ENCODE data around the gene PSG5.
"Not testable (repeated sequence)": the region's sequence is repeated elsewhere in the genome, so short reads cannot be mapped to it uniquely, and the experiment has no call there.

PSG5 gene

DNA sequence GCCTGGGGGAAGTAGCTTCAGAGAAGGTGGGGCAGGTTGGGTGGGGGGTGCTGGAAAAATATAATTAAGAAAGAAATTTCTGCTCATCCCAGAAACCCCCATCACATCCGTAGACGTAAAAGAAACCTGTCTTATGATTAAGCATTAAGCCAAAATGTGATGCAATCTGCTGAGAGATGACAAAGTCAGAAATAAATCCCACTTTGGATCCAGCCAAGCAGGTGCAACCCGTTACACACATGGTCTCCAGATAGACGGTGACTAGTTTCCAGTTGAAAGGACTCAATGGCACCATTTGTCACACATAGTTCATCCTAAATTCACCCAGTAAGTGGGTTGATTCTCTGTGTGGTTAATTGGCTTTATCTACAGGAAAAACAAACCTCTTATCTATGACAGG lies 34.1 kb downstream of the PSG5 start:
- Histone ChIP-seq H3K36me3 (no peaks in the 10 kb centered on the region), H3K4me2 (no peak overlapping the region), H3K9ac (no peak overlapping the region), H3K27ac (no peak overlapping the region), H3K27me3 (no peaks in the 10 kb centered on the region), H3K4me3 (no peak overlapping the region), H3K9me3 (peaks cover 9% of the 10 kb centered on the region; the same call in 1 of the 2 replicates), H3K4me1 (peaks cover 17% of the 10 kb centered on the region; the same call in 1 of the 2 replicates), H4K20me1 (no peaks in the 10 kb centered on the region)
- no peak for TF ChIP-seq Cebpa-rat (IDR thresholded peaks at IDR 0.05)

- not testable (repeated sequence) for H3K4me3 ChIP-seq, H3K27me3 ChIP-seq, H3K9ac ChIP-seq
Measured at GRCh38 chr19:43149788-43150187, 36.5 kb downstream of the PSG5 start.

DNA sequence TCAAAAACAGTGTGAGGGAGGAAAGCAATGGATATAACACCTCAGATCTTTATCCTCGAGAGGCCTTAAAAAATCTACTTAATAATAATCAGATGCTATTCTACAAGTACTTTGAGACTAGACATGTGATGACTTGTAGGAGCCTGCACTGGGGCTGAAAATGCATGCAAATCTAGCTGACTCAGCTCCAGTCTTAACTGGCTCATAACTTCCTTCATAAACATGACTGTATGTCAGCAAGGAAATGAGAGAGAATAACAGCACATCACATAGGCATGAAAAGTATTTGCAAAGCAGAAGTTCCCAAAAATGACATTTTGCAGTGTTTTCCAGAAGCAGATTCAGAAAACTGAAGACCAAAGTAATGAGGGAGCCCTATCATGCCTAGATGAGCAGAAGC lies 38.1 kb downstream of the PSG5 start:
- Histone ChIP-seq H3K4me3 (no peak overlapping the region), H3K9ac (no peak overlapping the region), H3K4me2 (no peak overlapping the region), H4K20me1 (no peaks in the 10 kb centered on the region), H3K9me3 (no peaks in the 10 kb centered on the region), H3K27me3 (no peaks in the 10 kb centered on the region), H3K4me1 (peaks cover 5% of the 10 kb centered on the region; the same call in 1 of the 2 replicates), H3K36me3 (no peaks in the 10 kb centered on the region), H3K27ac (no peak overlapping the region)
- TF ChIP-seq Cebpa-rat (IDR thresholded peaks at IDR 0.05), result no peak

More at GRCh38 chr19:43149788-43150187, 36.5 kb downstream of the PSG5 start:
- peaks cover 17% of the 10 kb centered on the region; the same call in 1 of the 2 replicates for H3K4me1 ChIP-seq
- H3K36me3 ChIP-seq, H3K27ac ChIP-seq, H3K9me3 ChIP-seq, H4K20me1 ChIP-seq, H3K4me2 ChIP-seq: not testable (repeated sequence)

GRCh38 chr19:43141763-43142162 lies 44.6 kb downstream of the PSG5 start:
- not testable (repeated sequence) for H3K9me3 ChIP-seq, H3K27ac ChIP-seq, H4K20me1 ChIP-seq, H3K4me1 ChIP-seq, H3K9ac ChIP-seq, H3K4me3 ChIP-seq, H3K36me3 ChIP-seq, H3K4me2 ChIP-seq, H3K27me3 ChIP-seq

DNA sequence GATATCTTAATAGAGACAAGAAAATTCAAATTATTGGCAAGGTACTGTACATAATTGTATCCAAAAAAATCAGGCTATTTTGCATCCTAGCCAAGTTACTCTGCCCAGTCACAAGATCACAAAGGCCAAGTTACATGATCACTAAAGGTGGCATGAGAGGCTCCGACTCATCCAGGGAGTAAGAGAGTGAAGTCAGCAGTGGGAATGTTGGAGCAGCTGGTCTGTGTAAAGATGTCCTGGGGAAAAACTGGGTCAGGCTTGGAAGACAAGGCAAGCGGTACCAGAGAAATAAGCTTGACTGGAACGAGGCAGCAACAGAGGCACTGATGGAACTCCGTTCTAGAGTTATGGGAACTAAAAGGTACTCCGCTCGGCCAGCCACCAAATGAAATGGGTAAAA lies 53.6 kb downstream of the PSG5 start:
- no peak overlapping the region for H3K27ac ChIP-seq
- no peaks in the 10 kb centered on the region for H4K20me1 ChIP-seq
- no peak overlapping the region for H3K4me2 ChIP-seq
- TF ChIP-seq Cebpa-rat (IDR thresholded peaks at IDR 0.05), result no peak
- H3K36me3 ChIP-seq, result no peaks in the 10 kb centered on the region
- H3K4me3 ChIP-seq, result no peak overlapping the region
- no peaks in the 10 kb centered on the region for H3K27me3 ChIP-seq
- H3K4me1 ChIP-seq, result no peaks in the 10 kb centered on the region
- H3K9ac ChIP-seq, result no peak overlapping the region
- no peaks in the 10 kb centered on the region for H3K9me3 ChIP-seq

DNA sequence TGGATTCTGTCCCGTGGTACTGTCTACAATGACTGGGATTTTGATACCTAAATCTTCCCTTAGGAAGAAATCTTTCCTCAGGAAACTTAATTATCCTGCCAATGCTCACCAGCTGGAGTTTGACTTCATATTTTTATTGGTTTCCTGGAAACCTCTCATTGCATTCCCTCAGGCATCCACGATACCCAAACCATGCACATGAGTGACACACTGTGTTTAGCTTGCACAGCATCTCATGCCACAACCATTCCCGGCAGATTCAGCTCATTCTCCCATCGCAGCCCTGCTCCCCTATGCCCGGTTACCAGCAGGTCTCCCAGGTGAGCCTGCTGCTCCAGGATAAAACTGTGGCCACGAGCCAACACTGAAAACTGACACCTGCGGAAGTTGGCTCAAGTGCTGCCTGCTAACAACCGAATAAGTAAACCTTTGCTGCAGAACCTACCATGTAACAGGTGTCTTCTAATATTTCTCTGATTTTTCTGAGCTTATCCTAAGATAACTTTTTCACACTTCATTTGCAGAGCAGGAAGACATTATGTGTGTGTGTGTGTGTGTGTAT lies 55.0 kb downstream of the PSG5 start:
- H3K4me3 ChIP-seq, H4K20me1 ChIP-seq, H3K9me3 ChIP-seq, H3K27ac ChIP-seq, H3K27me3 ChIP-seq, H3K4me1 ChIP-seq, H3K9ac ChIP-seq, H3K4me2 ChIP-seq, H3K36me3 ChIP-seq: not testable (repeated sequence)

DNA sequence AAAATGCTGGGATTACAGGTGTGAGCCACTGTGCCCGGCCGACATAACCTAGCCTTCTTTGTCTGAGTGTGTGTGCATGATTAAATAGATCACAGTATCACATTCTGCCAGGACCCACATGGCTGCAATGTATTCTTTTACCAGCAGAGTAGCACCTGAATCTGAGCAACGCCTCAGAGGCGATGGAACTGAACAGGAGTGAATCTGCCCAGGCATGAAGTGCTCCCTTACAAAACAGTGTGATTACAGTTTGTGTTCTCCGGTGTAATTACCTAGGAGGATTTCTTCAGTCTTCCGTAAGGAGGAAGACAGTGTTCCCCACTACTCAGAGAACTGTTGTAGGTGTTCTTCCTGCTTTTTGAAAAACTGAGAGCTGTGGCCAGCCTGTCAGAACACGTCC lies 57.1 kb downstream of the PSG5 start:
- H3K4me2 ChIP-seq, H3K27ac ChIP-seq, H4K20me1 ChIP-seq, H3K4me1 ChIP-seq, H3K9me3 ChIP-seq, H3K4me3 ChIP-seq, H3K27me3 ChIP-seq, H3K9ac ChIP-seq, H3K36me3 ChIP-seq: not testable (repeated sequence)

- not testable (repeated sequence) for H3K4me2 ChIP-seq, H3K9me3 ChIP-seq, H3K36me3 ChIP-seq, H3K4me3 ChIP-seq, H3K4me1 ChIP-seq, H3K9ac ChIP-seq, H3K27ac ChIP-seq, H3K27me3 ChIP-seq, H4K20me1 ChIP-seq
Measured at GRCh38 chr19:43127336-43127735, 59.0 kb downstream of the PSG5 start.

DNA sequence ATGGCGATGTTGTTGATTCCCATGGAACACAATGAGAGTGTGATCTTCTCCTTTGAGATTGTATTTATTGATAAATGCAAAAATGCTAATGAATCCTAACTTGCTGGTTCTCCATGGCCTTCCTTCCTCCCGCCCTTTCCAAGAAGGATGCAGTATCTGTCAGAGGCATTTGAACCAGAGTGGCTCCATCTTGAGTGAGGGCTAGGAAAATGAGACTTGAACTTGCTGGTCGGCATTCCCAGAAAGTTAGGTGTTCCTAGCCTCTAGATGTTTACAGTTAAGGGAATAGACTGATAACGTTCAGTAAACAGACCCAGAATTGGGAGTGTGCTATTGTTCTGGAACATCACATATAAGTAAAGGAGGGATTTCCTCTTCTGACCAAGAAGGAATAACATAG lies 59.6 kb downstream of the PSG5 start:
- Histone ChIP-seq H3K4me2 (no peak overlapping the region), H3K27me3 (no peaks in the 10 kb centered on the region), H3K4me1 (no peaks in the 10 kb centered on the region), H3K36me3 (no peaks in the 10 kb centered on the region), H3K9ac (no peak overlapping the region), H3K4me3 (no peak overlapping the region), H4K20me1 (no peaks in the 10 kb centered on the region), H3K9me3 (no peaks in the 10 kb centered on the region), H3K27ac (no peak overlapping the region)
- TF ChIP-seq Cebpa-rat (IDR thresholded peaks at IDR 0.05), result no peak

GRCh38 chr19:43124360-43124759 lies 62.0 kb downstream of the PSG5 start:
- no peak for TF ChIP-seq Cebpa-rat (IDR thresholded peaks at IDR 0.05)
- no peaks in the 10 kb centered on the region for H3K27me3 ChIP-seq
- H3K4me3 ChIP-seq, result no peak overlapping the region
- no peak overlapping the region for H3K4me2 ChIP-seq
- H3K36me3 ChIP-seq, result no peaks in the 10 kb centered on the region
- no peaks in the 10 kb centered on the region for H3K9me3 ChIP-seq
- no peaks in the 10 kb centered on the region for H3K4me1 ChIP-seq
- H4K20me1 ChIP-seq, result no peaks in the 10 kb centered on the region
- no peak overlapping the region for H3K27ac ChIP-seq
- H3K9ac ChIP-seq, result no peak overlapping the region

DNA sequence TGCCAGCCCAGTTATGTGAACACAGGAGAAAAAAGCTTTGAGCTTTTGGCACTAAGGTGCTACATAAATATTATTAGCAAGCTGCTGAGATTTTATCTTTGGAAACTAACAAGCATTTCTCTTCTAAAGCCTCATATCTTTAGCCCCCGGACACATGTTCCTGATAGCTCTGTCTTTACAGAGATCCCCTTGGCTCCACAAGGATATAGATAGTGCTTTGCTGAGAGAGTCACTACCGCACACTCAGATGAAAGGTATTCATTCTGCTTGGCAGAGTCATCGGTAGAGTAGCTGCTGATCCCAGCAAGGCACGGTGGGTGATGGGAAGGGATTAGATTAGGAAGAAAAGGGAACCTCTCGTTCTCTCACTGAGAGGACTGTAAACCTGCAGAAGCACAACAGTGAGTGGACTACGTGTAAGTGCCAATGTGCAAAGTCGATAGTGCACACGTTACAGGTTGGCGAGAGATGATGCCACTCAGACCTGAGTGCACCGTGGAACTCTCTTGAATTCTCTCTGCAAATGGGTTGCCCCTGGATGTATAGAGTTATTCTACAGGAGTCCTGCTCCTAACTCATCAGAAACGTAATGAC lies 65.8 kb downstream of the PSG5 start:
- H3K27ac ChIP-seq, H3K9ac ChIP-seq, H3K4me1 ChIP-seq, H3K4me3 ChIP-seq, H3K4me2 ChIP-seq, H3K36me3 ChIP-seq, H3K9me3 ChIP-seq, H4K20me1 ChIP-seq, H3K27me3 ChIP-seq: not testable (repeated sequence)

GRCh38 chr19:43119526-43119925 lies 66.8 kb downstream of the PSG5 start:
- not testable (repeated sequence) for H4K20me1 ChIP-seq, H3K36me3 ChIP-seq, H3K4me3 ChIP-seq, H3K27me3 ChIP-seq, H3K4me1 ChIP-seq, H3K27ac ChIP-seq, H3K9ac ChIP-seq, H3K4me2 ChIP-seq
- H3K9me3 ChIP-seq, result peaks cover 16% of the 10 kb centered on the region; the same call in 1 of the 2 replicates
